Activated CD4-positive, CD25-positive, alpha-beta regulatory T cell treated with anti-CD3 and anti-CD28 coated beads, Interleukin-2, amount 50 U/mL, for 24 hours (primary cell): ENCODE data around the gene LCE6A.

ENCODE experiments used
- ATAC-seq, 2 donors: fragments of 150-1000 bp; cut with Tn5 transposase; one replicate each; pipeline ENCODE4 v1.10.0; 2021; ENCODE audit warnings: mild to moderate bottlenecking in 1 of 2, moderate library complexity in 1 of 2

Gene LCE6A

GRCh38 chr1:152842556-152842955 lies at the start of gene LCE6A:
TSS of gene LCE6A (plus strand) at chr1:152842856. CDS start at chr1:152843521, 665 bp downstream.
- ATAC-seq = no peak

GRCh38 chr1:152795686-152796085 lies 47.0 kb upstream of the LCE6A start:
- no peak for ATAC-seq

- ATAC-seq = no peak
Measured at GRCh38 chr1:152796421-152796820, 46.2 kb upstream of the LCE6A start, which contains the start of gene LCE1D. TSS of gene LCE1D (plus strand) at chr1:152796721. CDS start at chr1:152797795, 1,074 bp downstream.

- no peak for ATAC-seq
Measured at GRCh38 chr1:152801333-152801732, 41.3 kb upstream of the LCE6A start.

GRCh38 chr1:152806576-152806975 lies 36.1 kb upstream of the LCE6A start, which contains the start of gene LCE1C:
TSS of gene LCE1C (minus strand) at chr1:152806651. CDS start at chr1:152805478, 1,173 bp downstream.
- no peak for ATAC-seq

- ATAC-seq = peak in 1 of 2 donors; percentile 25
Measured at GRCh38 chr1:152811050-152811449, 31.6 kb upstream of the LCE6A start.

- no peak for ATAC-seq
Measured at GRCh38 chr1:152811671-152812070, 31.0 kb upstream of the LCE6A start, which contains the start of gene LCE1B. TSS of gene LCE1B (plus strand) at chr1:152811971. CDS start at chr1:152812447, 476 bp downstream.

GRCh38 chr1:152817309-152817708 lies 25.3 kb upstream of the LCE6A start:
- no peak for ATAC-seq

- ATAC-seq = no peak
Measured at GRCh38 chr1:152823294-152823693, 19.4 kb upstream of the LCE6A start.

GRCh38 chr1:152824964-152825363 lies 17.7 kb upstream of the LCE6A start:
- no peak for ATAC-seq

GRCh38 chr1:152827173-152827572 lies 15.5 kb upstream of the LCE6A start, which contains the start of gene LCE1A:
TSS of gene LCE1A (plus strand) at chr1:152827473. CDS start at chr1:152827473, 0 bp downstream.
- ATAC-seq = no peak

- no peak for ATAC-seq
Measured at GRCh38 chr1:152836870-152837269, 5.8 kb upstream of the LCE6A start.

GRCh38 chr1:152855661-152856060 lies 13.0 kb downstream of the LCE6A start:
- ATAC-seq = no peak

- ATAC-seq = no peak
Measured at GRCh38 chr1:152858062-152858461, 15.4 kb downstream of the LCE6A start.

- ATAC-seq = no peak
Measured at GRCh38 chr1:152859696-152860095, 17.0 kb downstream of the LCE6A start, which contains the start of gene LCE7A. TSS of gene LCE7A (plus strand) at chr1:152859996. CDS start at chr1:152860698, 702 bp downstream.

GRCh38 chr1:152860129-152860528 lies 17.5 kb downstream of the LCE6A start:
- no peak for ATAC-seq

- no peak for ATAC-seq
Measured at GRCh38 chr1:152861374-152861773, 18.7 kb downstream of the LCE6A start.

- no peak for ATAC-seq
Measured at GRCh38 chr1:152864443-152864842, 21.8 kb downstream of the LCE6A start.

GRCh38 chr1:152866321-152866720 lies 23.7 kb downstream of the LCE6A start:
- no peak for ATAC-seq

- peak; percentile 45 to 51 for ATAC-seq
Measured at GRCh38 chr1:152869808-152870419, 27.3 kb downstream of the LCE6A start.

GRCh38 chr1:152870831-152871730 lies 28.4 kb downstream of the LCE6A start:
- ATAC-seq = no peak

GRCh38 chr1:152871731-152872126 lies 29.1 kb downstream of the LCE6A start:
- no peak for ATAC-seq

- no peak for ATAC-seq
Measured at GRCh38 chr1:152873495-152873894, 30.8 kb downstream of the LCE6A start.
